HepG2 (cell line): Measurements from ENCODE around the gene MEIS1. TPM values are rescaled to one million over a fixed set of nuclear protein-coding genes. Genes with fewer than 3 reads are reported as not detected.

Source experiments
- ATAC-seq: fragments of 200-7000 bp; cut with Tn5 transposase; 3 replicates; pipeline ENCODE4 v1.9.1; 2020; ENCODE audit warnings: mild to moderate bottlenecking, moderate library complexity
- BruUV-seq: library from RNA; stranded (reverse); fragments of 400-500 nt; replicated peaks from 2 replicates; lab custom pipeline; 2021; lab: Mats Ljungman, UMichigan
- CTCF ChIA-PET: fragments of 300-600 bp; formaldehyde crosslinking; extraction: SDS; loops from one replicate; lab custom pipeline; 2021; ENCODE audit warnings: low total read pairs, inconsistent platforms, low intra/inter-chr PET ratio; lab: Yijun Ruan, JAX
- POLR2A ChIA-PET: fragments of 350-600 bp; sonication (Branson Sonifier 250); formaldehyde crosslinking; loops from one replicate; lab custom pipeline; 2020; ENCODE audit warnings: antibody characterized with exemption, inconsistent platforms; lab: Yijun Ruan, JAX
- DNase-seq: peaks from one replicate; pipeline ENCODE4 v3.0.0-alpha.2; 2015; ENCODE audit warnings: low spot score
- FAIRE-seq: peaks from 3 replicates; lab custom pipeline; 2011; peaks lifted over from hg19 to GRCh38; lab: Jason Lieb, UNC
- H2AFZ ChIP-seq: one replicate; pipeline ENCODE4 v1.6.1; 2011; ENCODE audit warnings: low read length, inconsistent platforms
- H3K27ac ChIP-seq: fragments of 300-600 bp; 3 replicates; pipeline ENCODE4 v1.8.0; 2011; ENCODE audit warnings: mixed run types, mild to moderate bottlenecking, mixed read lengths, low read length, inconsistent platforms; ENCODE audit not compliant: insufficient read depth; ENCODE audit errors: extremely low read length
- H3K27me3 ChIP-seq, 2 experiments: fragments of 200-600 bp in 1 of 2; 2 replicates in 1 of 2; 3 replicates in 1 of 2; pipeline versions ENCODE4 v1.6.0 to v1.8.0; 2011; ENCODE audit warnings: low read length in 2 of 2, mild to moderate bottlenecking in 2 of 2, moderate library complexity in 2 of 2, inconsistent platforms in 1 of 2; ENCODE audit not compliant: insufficient read depth in 2 of 2, control insufficient read depth in 1 of 2
- H3K36me3 ChIP-seq, 2 experiments: fragments of 200-600 bp in 1 of 2; replicated peaks in 1 of 2; 2 replicates in 1 of 2; 3 replicates in 1 of 2; pipeline versions ENCODE4 v1.5.1 to v1.8.0; 2011; ENCODE audit warnings: low read length in 2 of 2, inconsistent platforms in 1 of 2; ENCODE audit not compliant: insufficient read depth in 2 of 2, control insufficient read depth in 1 of 2
- H3K4me1 ChIP-seq: 2 replicates; pipeline ENCODE4 v1.5.1; 2012; ENCODE audit warnings: low read length, inconsistent platforms; ENCODE audit not compliant: insufficient read depth
- H3K4me2 ChIP-seq: 2 replicates; pipeline ENCODE4 v1.6.0; 2011; ENCODE audit warnings: low read depth, low read length, inconsistent platforms
- H3K4me3 ChIP-seq, 3 experiments: fragments of 200-600 bp in 1 of 3; sonication (generic), shearing (Covaris generic) in 1 of 3; replicated peaks in 1 of 3; 2 replicates each; pipeline ENCODE4 v1.5.1; 2011 to 2016; ENCODE audit warnings: low read length in 3 of 3, inconsistent platforms in 2 of 3, low read depth in 2 of 3, mild to moderate bottlenecking in 2 of 3, control low read depth in 1 of 3, mixed read lengths in 1 of 3; ENCODE audit not compliant: insufficient read depth in 1 of 3
- H3K79me2 ChIP-seq: one replicate; pipeline ENCODE4 v1.6.1; 2011; ENCODE audit warnings: low read length, inconsistent platforms; ENCODE audit not compliant: insufficient read depth
- H3K9ac ChIP-seq: 2 replicates; pipeline ENCODE4 v1.6.0; 2011; ENCODE audit warnings: mild to moderate bottlenecking, low read depth, low read length, inconsistent platforms; ENCODE audit not compliant: insufficient read depth
- H3K9me3 ChIP-seq: 2 replicates; pipeline ENCODE4 v1.5.1; 2012; ENCODE audit warnings: mild to moderate bottlenecking, low read length
- H4K20me1 ChIP-seq: 2 replicates; pipeline ENCODE4 v1.6.0; 2011; ENCODE audit warnings: inconsistent platforms, mild to moderate bottlenecking, low read length, moderate library complexity; ENCODE audit not compliant: insufficient read depth
- ARNT2 ChIP-seq: sonication (generic); formaldehyde crosslinking; IDR thresholded peaks from 2 replicates; pipeline ENCODE4 v1.8.0; 2022; ENCODE audit warnings: mild to moderate bottlenecking, low read depth, missing genetic modification reagents, moderate library complexity
- ATF5 ChIP-seq: sonication (generic); formaldehyde crosslinking; IDR thresholded peaks from 2 replicates; pipeline ENCODE4 v1.4.0; 2020; ENCODE audit warnings: mild to moderate bottlenecking, low read depth, missing genetic modification reagents
- BHLHE40 ChIP-seq: IDR thresholded peaks from 2 replicates; pipeline ENCODE4 v1.6.1; 2011; ENCODE audit warnings: low read length, improper control_type of control experiment
- GTF2F1 ChIP-seq: fragments of 150-350 bp; IDR thresholded peaks from 2 replicates; pipeline ENCODE4 v1.6.1; 2014; ENCODE audit warnings: low read length
- GZF1 ChIP-seq: sonication (generic); formaldehyde crosslinking; IDR thresholded peaks from 2 replicates; pipeline ENCODE4 v1.5.1; 2020; ENCODE audit warnings: mild to moderate bottlenecking, missing genetic modification reagents
- STAG1 ChIP-seq: sonication (generic); formaldehyde crosslinking; IDR thresholded peaks from 2 replicates; pipeline ENCODE4 v1.4.0; 2020; ENCODE audit warnings: missing genetic modification reagents
- YY1 ChIP-seq: IDR thresholded peaks from 2 replicates; pipeline ENCODE4 v1.6.1; 2011; ENCODE audit warnings: low read length, low read depth, moderate library complexity, mild to moderate bottlenecking; ENCODE audit not compliant: insufficient read depth, insufficient replicate concordance
- ZBTB42 ChIP-seq: sonication (generic); formaldehyde crosslinking; IDR thresholded peaks from 2 replicates; pipeline ENCODE4 v1.5.0; 2020; ENCODE audit warnings: mild to moderate bottlenecking, missing genetic modification reagents
- ZFX ChIP-seq: sonication (generic); formaldehyde crosslinking; IDR thresholded peaks from 2 replicates; pipeline ENCODE4 v1.4.0; 2020; ENCODE audit warnings: mild to moderate bottlenecking, low read depth, missing genetic modification reagents, moderate library complexity
- ZNF17 ChIP-seq: sonication (generic); formaldehyde crosslinking; IDR thresholded peaks from 2 replicates; pipeline ENCODE4 v1.5.0; 2020; ENCODE audit warnings: mild to moderate bottlenecking, missing genetic modification reagents
- ZNF614 ChIP-seq: IDR thresholded peaks from 2 replicates; pipeline ENCODE4 v1.6.1; 2018; ENCODE audit warnings: missing biosample characterization, missing genetic modification reagents, inconsistent platforms, borderline replicate concordance
- ZNF777 ChIP-seq: sonication (generic); formaldehyde crosslinking; IDR thresholded peaks from 2 replicates; pipeline ENCODE4 v1.4.0; 2020; ENCODE audit warnings: missing genetic modification reagents
- WGBS: methylation state at CpG from one replicate; pipeline ENCODE4 v1.1.6; 2017; ENCODE audit warnings: low lambda C conversion rate; 5-methylcytosine and 5-hydroxymethylcytosine counted together
- in situ Hi-C: cut with HindIII; loops from 2 replicates; pipeline ENCODE4 v1.10.0; 2017; ENCODE audit warnings: low pct_unique_long_range_greater_than_20kb; ENCODE audit not compliant: extremely low pct_ligation_motif_present
- intact Hi-C: fragments of 100-400 bp; cut with micrococcal nuclease; formaldehyde crosslinking; loops from one replicate; pipeline ENCODE4 v1.10.0; 2022; ENCODE audit not compliant: unreplicated experiment
- polyA plus RNA-seq, 8 experiments: library from polyadenylated mRNA; depleted of rRNA in 3 of 8; stranded (reverse) in 7 of 8; unstranded in 1 of 8; fragments of >200 nt; fragmentation: Illumina TruSeq in 4 of 8; extraction: Trizol in 4 of 8; gene quantifications; 2 replicates each; pipeline versions ENCODE4 v1.2.1 to v1.2.3, GENCODE V29; 2011 to 2016; ENCODE audit warnings: low read depth in 4 of 8, missing spikeins in 1 of 8, mixed read lengths in 1 of 8; ENCODE audit not compliant: insufficient read depth in 1 of 8
- total RNA-seq, 5 experiments: library from RNA; depleted of rRNA; stranded (reverse); fragments of >200 nt; fragmentation: Illumina TruSeq; extraction: Trizol; gene quantifications; 2 replicates each; pipeline ENCODE4 v1.2.3, GENCODE V29; 2016; ENCODE audit warnings: low read depth in 1 of 5
- TF ChIP-seq, protein P1 (sequence below): sonication (generic); formaldehyde crosslinking; IDR thresholded peaks from 2 replicates; pipeline ENCODE4 v1.8.0; 2022; ENCODE audit warnings: mild to moderate bottlenecking, missing genetic modification reagents; ENCODE audit not compliant: insufficient replicate concordance
- TF ChIP-seq, protein P2 (sequence below): IDR thresholded peaks from 2 replicates; pipeline ENCODE4 v1.6.1; 2012; ENCODE audit warnings: low read depth, low read length, improper control_type of control experiment
- TF ChIP-seq, protein P3 (sequence below): sonication (generic); formaldehyde crosslinking; IDR thresholded peaks from 2 replicates; pipeline ENCODE4 v1.5.1; 2020; ENCODE audit warnings: mild to moderate bottlenecking, missing genetic modification reagents, moderate library complexity
- TF ChIP-seq, protein P4 (sequence below): sonication (generic); formaldehyde crosslinking; IDR thresholded peaks from 2 replicates; pipeline ENCODE4 v1.9.0; 2021; ENCODE audit warnings: missing genetic modification reagents, borderline replicate concordance

MEIS1 gene
- total and polyA plus RNA-seq, 2 of the 13 experiments (the other 11 are each of a cell fraction or from before 2014, with no cell fraction given), result 3.8 to 6.0 TPM

DNA sequence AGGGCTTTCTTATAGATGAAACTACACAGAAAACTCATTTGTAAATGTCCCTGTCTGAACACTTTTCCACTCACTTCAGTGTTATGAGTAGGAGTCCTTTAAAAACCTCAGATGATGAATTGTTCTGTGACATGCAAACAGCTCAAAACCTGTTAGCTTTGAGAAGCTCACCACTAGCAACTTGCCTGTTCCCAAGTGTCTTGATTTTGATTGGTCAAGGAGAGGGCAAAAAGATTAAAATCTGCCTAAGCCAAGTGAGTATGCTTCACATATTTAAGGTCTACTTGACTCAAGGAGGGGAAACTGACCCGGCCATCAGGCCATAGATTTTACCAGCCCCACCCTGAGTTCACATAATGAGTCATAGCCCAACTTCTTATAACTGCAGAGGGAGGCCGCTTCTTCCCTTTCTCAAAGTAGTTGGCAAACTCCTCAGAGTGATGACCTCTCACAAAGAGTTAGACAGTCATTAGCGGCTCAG is 45.2 kb upstream of the MEIS1 start:
- intact Hi-C loops (no loop called here), in situ Hi-C loops (no loop called here)
- Histone ChIP-seq H3K4me2 (no peak overlapping the region), H3K4me1 (no peaks in the 10 kb centered on the region), H4K20me1 (no peaks in the 10 kb centered on the region), H3K27ac (no peak overlapping the region), H3K36me3 (no peaks in the 10 kb centered on the region), H3K4me3 (no peak overlapping the region), H3K9me3 (no peaks in the 10 kb centered on the region), H3K9ac (no peak overlapping the region), H3K79me2 (no peaks in the 10 kb centered on the region), H2AFZ (no peak overlapping the region), H3K27me3 (peaks cover 0 to 20% of the 10 kb centered on the region in 2 experiments; a peak in 3 of 5 replicates)
- 18% methylated on average over 3 of the region's 3 CpGs for WGBS
- ATAC-seq (no peak), FAIRE-seq (no peak), DNase-seq (no peak)
- ChIA-PET POLR2A (no interaction called here), CTCF (no interaction called here)
- no TSS peak for BruUV-seq
- TF ChIP-seq ZNF777 (CRISPR knock-in tag) (no peak), ZNF614 (CRISPR knock-in tag) (no peak), GTF2F1 (no peak), STAG1 (no peak), ZNF17 (CRISPR knock-in tag) (no peak), ATF5 (no peak), ARNT2 (CRISPR knock-in tag) (no peak), ZBTB42 (CRISPR knock-in tag) (no peak), ZFX (CRISPR knock-in tag) (no peak), GZF1 (CRISPR knock-in tag) (no peak), BHLHE40 (no peak), YY1 (no peak)
- TF ChIP-seq, protein P1, sequence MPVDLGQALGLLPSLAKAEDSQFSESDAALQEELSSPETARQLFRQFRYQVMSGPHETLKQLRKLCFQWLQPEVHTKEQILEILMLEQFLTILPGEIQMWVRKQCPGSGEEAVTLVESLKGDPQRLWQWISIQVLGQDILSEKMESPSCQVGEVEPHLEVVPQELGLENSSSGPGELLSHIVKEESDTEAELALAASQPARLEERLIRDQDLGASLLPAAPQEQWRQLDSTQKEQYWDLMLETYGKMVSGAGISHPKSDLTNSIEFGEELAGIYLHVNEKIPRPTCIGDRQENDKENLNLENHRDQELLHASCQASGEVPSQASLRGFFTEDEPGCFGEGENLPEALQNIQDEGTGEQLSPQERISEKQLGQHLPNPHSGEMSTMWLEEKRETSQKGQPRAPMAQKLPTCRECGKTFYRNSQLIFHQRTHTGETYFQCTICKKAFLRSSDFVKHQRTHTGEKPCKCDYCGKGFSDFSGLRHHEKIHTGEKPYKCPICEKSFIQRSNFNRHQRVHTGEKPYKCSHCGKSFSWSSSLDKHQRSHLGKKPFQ, result no peak
- TF ChIP-seq, protein P2, sequence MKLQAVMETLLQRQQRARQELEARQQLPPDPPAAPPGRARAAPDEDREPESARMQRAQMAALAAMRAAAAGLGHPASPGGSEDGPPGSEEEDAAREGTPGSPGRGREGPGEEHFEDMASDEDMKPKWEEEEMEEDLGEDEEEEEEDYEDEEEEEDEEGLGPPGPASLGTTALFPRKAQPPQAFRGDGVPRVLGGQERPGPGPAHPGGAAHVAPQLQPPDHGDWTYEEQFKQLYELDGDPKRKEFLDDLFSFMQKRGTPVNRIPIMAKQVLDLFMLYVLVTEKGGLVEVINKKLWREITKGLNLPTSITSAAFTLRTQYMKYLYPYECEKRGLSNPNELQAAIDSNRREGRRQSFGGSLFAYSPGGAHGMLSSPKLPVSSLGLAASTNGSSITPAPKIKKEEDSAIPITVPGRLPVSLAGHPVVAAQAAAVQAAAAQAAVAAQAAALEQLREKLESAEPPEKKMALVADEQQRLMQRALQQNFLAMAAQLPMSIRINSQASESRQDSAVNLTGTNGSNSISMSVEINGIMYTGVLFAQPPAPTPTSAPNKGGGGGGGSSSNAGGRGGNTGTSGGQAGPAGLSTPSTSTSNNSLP, result no peak
- TF ChIP-seq, protein P3, sequence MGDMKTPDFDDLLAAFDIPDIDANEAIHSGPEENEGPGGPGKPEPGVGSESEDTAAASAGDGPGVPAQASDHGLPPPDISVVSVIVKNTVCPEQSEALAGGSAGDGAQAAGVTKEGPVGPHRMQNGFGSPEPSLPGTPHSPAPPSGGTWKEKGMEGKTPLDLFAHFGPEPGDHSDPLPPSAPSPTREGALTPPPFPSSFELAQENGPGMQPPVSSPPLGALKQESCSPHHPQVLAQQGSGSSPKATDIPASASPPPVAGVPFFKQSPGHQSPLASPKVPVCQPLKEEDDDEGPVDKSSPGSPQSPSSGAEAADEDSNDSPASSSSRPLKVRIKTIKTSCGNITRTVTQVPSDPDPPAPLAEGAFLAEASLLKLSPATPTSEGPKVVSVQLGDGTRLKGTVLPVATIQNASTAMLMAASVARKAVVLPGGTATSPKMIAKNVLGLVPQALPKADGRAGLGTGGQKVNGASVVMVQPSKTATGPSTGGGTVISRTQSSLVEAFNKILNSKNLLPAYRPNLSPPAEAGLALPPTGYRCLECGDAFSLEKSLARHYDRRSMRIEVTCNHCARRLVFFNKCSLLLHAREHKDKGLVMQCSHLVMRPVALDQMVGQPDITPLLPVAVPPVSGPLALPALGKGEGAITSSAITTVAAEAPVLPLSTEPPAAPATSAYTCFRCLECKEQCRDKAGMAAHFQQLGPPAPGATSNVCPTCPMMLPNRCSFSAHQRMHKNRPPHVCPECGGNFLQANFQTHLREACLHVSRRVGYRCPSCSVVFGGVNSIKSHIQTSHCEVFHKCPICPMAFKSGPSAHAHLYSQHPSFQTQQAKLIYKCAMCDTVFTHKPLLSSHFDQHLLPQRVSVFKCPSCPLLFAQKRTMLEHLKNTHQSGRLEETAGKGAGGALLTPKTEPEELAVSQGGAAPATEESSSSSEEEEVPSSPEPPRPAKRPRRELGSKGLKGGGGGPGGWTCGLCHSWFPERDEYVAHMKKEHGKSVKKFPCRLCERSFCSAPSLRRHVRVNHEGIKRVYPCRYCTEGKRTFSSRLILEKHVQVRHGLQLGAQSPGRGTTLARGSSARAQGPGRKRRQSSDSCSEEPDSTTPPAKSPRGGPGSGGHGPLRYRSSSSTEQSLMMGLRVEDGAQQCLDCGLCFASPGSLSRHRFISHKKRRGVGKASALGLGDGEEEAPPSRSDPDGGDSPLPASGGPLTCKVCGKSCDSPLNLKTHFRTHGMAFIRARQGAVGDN (CRISPR knock-in tag), result no peak
- TF ChIP-seq, protein P4, sequence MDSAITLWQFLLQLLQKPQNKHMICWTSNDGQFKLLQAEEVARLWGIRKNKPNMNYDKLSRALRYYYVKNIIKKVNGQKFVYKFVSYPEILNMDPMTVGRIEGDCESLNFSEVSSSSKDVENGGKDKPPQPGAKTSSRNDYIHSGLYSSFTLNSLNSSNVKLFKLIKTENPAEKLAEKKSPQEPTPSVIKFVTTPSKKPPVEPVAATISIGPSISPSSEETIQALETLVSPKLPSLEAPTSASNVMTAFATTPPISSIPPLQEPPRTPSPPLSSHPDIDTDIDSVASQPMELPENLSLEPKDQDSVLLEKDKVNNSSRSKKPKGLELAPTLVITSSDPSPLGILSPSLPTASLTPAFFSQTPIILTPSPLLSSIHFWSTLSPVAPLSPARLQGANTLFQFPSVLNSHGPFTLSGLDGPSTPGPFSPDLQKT (CRISPR knock-in tag), result no peak
